Caco-2 (cell line): Measurements from ENCODE around the gene TSPAN18. TPM values are rescaled to one million over a fixed set of nuclear protein-coding genes. Genes with fewer than 3 reads are reported as not detected.

Source experiments
- BruUV-seq: library from RNA; stranded (reverse); fragments of 400-500 nt; replicated peaks from 2 replicates; lab custom pipeline; 2021; lab: Mats Ljungman, UMichigan
- CTCF ChIA-PET: fragments of 300-600 bp; sonication (Branson Sonifier 250); formaldehyde crosslinking; loops from one replicate; lab custom pipeline; 2022; ENCODE audit warnings: antibody characterized with exemption; lab: Charles Lee
- POLR2A ChIA-PET: fragments of 300-600 bp; sonication (Branson Sonifier 250); formaldehyde crosslinking; loops from one replicate; lab custom pipeline; 2022; ENCODE audit warnings: antibody characterized with exemption; lab: Charles Lee
- DNase-seq, 2 experiments: peaks; one replicate each; pipeline versions ENCODE4 v3.0.0 to v3.0.0-alpha.2; 2020 to 2022
- H3K27me3 ChIP-seq: replicated peaks from 2 replicates; pipeline ENCODE4 v1.6.0; 2011; ENCODE audit warnings: low read length; ENCODE audit not compliant: control insufficient read depth, insufficient read depth
- H3K36me3 ChIP-seq: 2 replicates; pipeline ENCODE4 v1.5.1; 2011; ENCODE audit warnings: low read length; ENCODE audit not compliant: control insufficient read depth, insufficient read depth
- H3K4me1 ChIP-seq: fragments of 250-450 bp; sonication (Bioruptor Pico); 2 replicates; pipeline ENCODE4 v1.5.1; 2020; ENCODE audit warnings: mild to moderate bottlenecking
- H3K4me3 ChIP-seq: 2 replicates; pipeline ENCODE4 v1.5.1; 2011; ENCODE audit warnings: low read depth, mild to moderate bottlenecking, control low read depth, low read length
- H3K9me3 ChIP-seq: fragments of 250-450 bp; sonication (Bioruptor Pico); 2 replicates; pipeline ENCODE4 v1.5.1; 2020; ENCODE audit warnings: mild to moderate bottlenecking, moderate library complexity
- H3K27ac Mint-ChIP-seq: one replicate; pipeline ENCODE4 v1.8.0; 2022; ENCODE audit warnings: mixed read lengths; ENCODE audit not compliant: unreplicated experiment
- H3K27me3 Mint-ChIP-seq: one replicate; pipeline ENCODE4 v1.8.0; 2022; ENCODE audit warnings: mixed read lengths; ENCODE audit not compliant: insufficient read depth, unreplicated experiment
- H3K36me3 Mint-ChIP-seq: one replicate; pipeline ENCODE4 v1.8.0; 2022; ENCODE audit warnings: mild to moderate bottlenecking, mixed read lengths; ENCODE audit not compliant: insufficient read depth, unreplicated experiment
- H3K4me1 Mint-ChIP-seq: one replicate; pipeline ENCODE4 v1.8.0; 2022; ENCODE audit warnings: low read depth, mixed read lengths; ENCODE audit not compliant: unreplicated experiment
- H3K4me3 Mint-ChIP-seq: one replicate; pipeline ENCODE4 v1.8.0; 2022; ENCODE audit warnings: mild to moderate bottlenecking, moderate library complexity, mixed read lengths; ENCODE audit not compliant: unreplicated experiment
- H3K9me3 Mint-ChIP-seq: one replicate; pipeline ENCODE4 v1.8.0; 2022; ENCODE audit warnings: mixed read lengths; ENCODE audit not compliant: unreplicated experiment
- CTCF ChIP-seq, 2 experiments: fragments of 200-600 bp in 1 of 2; IDR thresholded peaks; 1 replicate in 1 of 2; 2 replicates in 1 of 2; pipeline versions ENCODE4 v1.5.1 to v1.8.0; 2011 to 2022; ENCODE audit warnings: antibody characterized with exemption in 1 of 2, control low read depth in 1 of 2, inconsistent platforms in 1 of 2, low read depth in 1 of 2, low read length in 1 of 2, mild to moderate bottlenecking in 1 of 2, moderate library complexity in 1 of 2; ENCODE audit not compliant: insufficient read depth in 1 of 2, severe bottlenecking in 1 of 2, unreplicated experiment in 1 of 2
- intact Hi-C: fragments of 100-400 bp; cut with micrococcal nuclease; formaldehyde crosslinking; loops from one replicate; pipeline ENCODE4 v1.10.0; 2022; ENCODE audit not compliant: unreplicated experiment
- total RNA-seq: library from RNA; stranded (reverse); gene quantifications from 2 replicates; pipeline ENCODE4 v1.2.3, GENCODE V29; 2022

Gene TSPAN18
- total RNA-seq, 1 experiment from 2014 or later: 7.4 TPM

GRCh38 chr11:44939673-44940395 is 213.1 kb downstream of the TSPAN18 start:
- no peak for TF ChIP-seq CTCF (IDR thresholded peaks at IDR 0.05; ENCODE audit: insufficient read depth in 1 of 2, low read depth in 1 of 2, low read length in 1 of 2, severe bottlenecking in 1 of 2, unreplicated experiment in 1 of 2)
- intact Hi-C loops: loop anchor here (5.0 to 10.0 kb wide), 4 partner anchors 37 to 395 kb away; no protein-coding TSS in a partner anchor
- no peaks in the 10 kb centered on the region for H3K27me3 Mint-ChIP-seq
- H3K4me1 ChIP-seq: no peaks in the 10 kb centered on the region
- no peaks in the 10 kb centered on the region for H3K4me1 Mint-ChIP-seq
- H3K27ac Mint-ChIP-seq: no peak overlapping the region
- no peak for DNase-seq
- H3K36me3 Mint-ChIP-seq: peaks cover 4% of the 10 kb centered on the region
- ChIA-PET POLR2A (no interaction called here), CTCF (interaction anchor here (1.7 kb wide), 1 partner anchor 12 kb away, joined by 9 read pairs; no protein-coding TSS in a partner anchor)
- no peaks in the 10 kb centered on the region for H3K9me3 ChIP-seq
- no peaks in the 10 kb centered on the region for H3K9me3 Mint-ChIP-seq
- H3K36me3 ChIP-seq: no peaks in the 10 kb centered on the region
- H3K4me3 ChIP-seq: no peak overlapping the region
- BruUV-seq: no TSS peak
- no peak overlapping the region for H3K4me3 Mint-ChIP-seq
- H3K27me3 ChIP-seq: no peaks in the 10 kb centered on the region

- Mint-ChIP-seq H3K27me3 (no peaks in the 10 kb centered on the region), H3K4me1 (no peaks in the 10 kb centered on the region), H3K4me3 (no peak overlapping the region), H3K9me3 (no peaks in the 10 kb centered on the region), H3K36me3 (peaks cover 4% of the 10 kb centered on the region), H3K27ac (no peak overlapping the region)
- DNase-seq: no peak
- BruUV-seq: no TSS peak
- Histone ChIP-seq H3K9me3 (no peaks in the 10 kb centered on the region), H3K27me3 (no peaks in the 10 kb centered on the region), H3K4me1 (no peaks in the 10 kb centered on the region), H3K36me3 (no peaks in the 10 kb centered on the region), H3K4me3 (no peak overlapping the region)
- intact Hi-C loops: no loop called here
- POLR2A ChIA-PET: no interaction called here
- CTCF ChIA-PET: interaction anchor here (1.3 to 1.7 kb wide), 3 partner anchors 9 to 165 kb away, joined by 4 to 9 read pairs (median 4); no protein-coding TSS in a partner anchor
- TF ChIP-seq CTCF (IDR thresholded peaks at IDR 0.05; ENCODE audit: insufficient read depth in 1 of 2, low read depth in 1 of 2, low read length in 1 of 2, severe bottlenecking in 1 of 2, unreplicated experiment in 1 of 2): no peak
Observed at GRCh38 chr11:44940404-44940803, 213.6 kb downstream of the TSPAN18 start.

GRCh38 chr11:44940835-44941234 is 214.1 kb downstream of the TSPAN18 start:
- CTCF ChIA-PET: interaction anchor here (0.6 to 1.7 kb wide), 4 partner anchors 10 to 165 kb away, joined by 3 to 9 read pairs (median 4); no protein-coding TSS in a partner anchor
- Histone ChIP-seq H3K4me1 (no peaks in the 10 kb centered on the region), H3K4me3 (no peak overlapping the region), H3K36me3 (no peaks in the 10 kb centered on the region), H3K27me3 (no peaks in the 10 kb centered on the region), H3K9me3 (no peaks in the 10 kb centered on the region)
- POLR2A ChIA-PET: no interaction called here
- Mint-ChIP-seq H3K36me3 (peaks cover 4% of the 10 kb centered on the region), H3K4me3 (no peak overlapping the region), H3K27ac (no peak overlapping the region), H3K27me3 (no peaks in the 10 kb centered on the region), H3K4me1 (no peaks in the 10 kb centered on the region), H3K9me3 (no peaks in the 10 kb centered on the region)
- no peak for DNase-seq
- BruUV-seq: no TSS peak
- intact Hi-C loops: no loop called here
- TF ChIP-seq CTCF (IDR thresholded peaks at IDR 0.05; ENCODE audit: insufficient read depth in 1 of 2, low read depth in 1 of 2, low read length in 1 of 2, severe bottlenecking in 1 of 2, unreplicated experiment in 1 of 2): no peak
